Measurements from ENCODE around the gene TMEM258. TPM values are rescaled to one million over a fixed set of nuclear protein-coding genes. Genes with fewer than 3 reads are reported as not detected.

Gene TMEM258
- polyA plus RNA-seq, 1 of the 3 experiments (the other 2 are of a cell fraction), result 454 TPM

- Histone ChIP-seq H3K4me2 (no peak overlapping the region), H3K27me3 (ENCODE audit: insufficient read depth) (no peaks in the 10 kb centered on the region), H3K4me3 (ENCODE audit: low read depth in 2 of 2, low read length in 1 of 2) (no peak overlapping the region), H3K4me1 (ENCODE audit: control insufficient read depth in 1 of 2, insufficient read depth in 2 of 2, low read depth in 1 of 2, low read length in 1 of 2) (no peaks in the 10 kb centered on the region), H3K9me3 (no peaks in the 10 kb centered on the region), H3K36me3 (replicated peaks in 1 of 2; ENCODE audit: control insufficient read depth in 1 of 2, insufficient read depth in 2 of 2, low read length in 1 of 2) (peaks cover 0 to 32% of the 10 kb centered on the region in 2 experiments), H3K9me2 (no peaks in the 10 kb centered on the region), H4K20me1 (ENCODE audit: insufficient read depth) (no peaks in the 10 kb centered on the region), H3F3A (replicated peaks; ENCODE audit: insufficient read depth) (no peaks in the 10 kb centered on the region), H3K79me2 (ENCODE audit: insufficient read depth) (no peaks in the 10 kb centered on the region), H3K27ac (ENCODE audit: low read depth in 2 of 2, low read length in 1 of 2) (no peak overlapping the region), H2AFZ (ENCODE audit: low read depth) (no peak overlapping the region), H3K9ac (no peak overlapping the region)
- ChIA-PET CTCF (interaction anchor here (1.3 to 2.5 kb wide), 3 partner anchors 8 to 48 kb away, joined by 3 to 14 read pairs (median 11); no protein-coding TSS in a partner anchor), POLR2A (no interaction called here)
- 91% methylated on average over 6 of the region's 7 CpGs for WGBS (ENCODE audit: low lambda C conversion rate)
- DNase-seq, result no peak
- TF ChIP-seq RFX5 (IDR thresholded peaks at IDR 0.05; ENCODE audit: low read length), result no peak
- no peak for TF ChIP-seq SIN3A (IDR thresholded peaks at IDR 0.05; ENCODE audit: borderline replicate concordance, low read depth, low read length)
- TF ChIP-seq, protein P1, sequence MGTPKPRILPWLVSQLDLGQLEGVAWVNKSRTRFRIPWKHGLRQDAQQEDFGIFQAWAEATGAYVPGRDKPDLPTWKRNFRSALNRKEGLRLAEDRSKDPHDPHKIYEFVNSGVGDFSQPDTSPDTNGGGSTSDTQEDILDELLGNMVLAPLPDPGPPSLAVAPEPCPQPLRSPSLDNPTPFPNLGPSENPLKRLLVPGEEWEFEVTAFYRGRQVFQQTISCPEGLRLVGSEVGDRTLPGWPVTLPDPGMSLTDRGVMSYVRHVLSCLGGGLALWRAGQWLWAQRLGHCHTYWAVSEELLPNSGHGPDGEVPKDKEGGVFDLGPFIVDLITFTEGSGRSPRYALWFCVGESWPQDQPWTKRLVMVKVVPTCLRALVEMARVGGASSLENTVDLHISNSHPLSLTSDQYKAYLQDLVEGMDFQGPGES (IDR thresholded peaks at IDR 0.05; ENCODE audit: low read depth, low read length), result no peak
- no peak for TF ChIP-seq NRF1 (IDR thresholded peaks at IDR 0.05; ENCODE audit: low read depth, low read length)
- no peak for TF ChIP-seq RXRA (IDR thresholded peaks at IDR 0.05; ENCODE audit: borderline replicate concordance, low read depth)
- TF ChIP-seq TCF12 (IDR thresholded peaks at IDR 0.05), result no peak
- no peak for TF ChIP-seq JUND (IDR thresholded peaks at IDR 0.05)
- no peak for TF ChIP-seq POLR2AphosphoS5 (IDR thresholded peaks at IDR 0.05; ENCODE audit: low read depth, low read length)
- TF ChIP-seq EP300 (IDR thresholded peaks at IDR 0.05; ENCODE audit: borderline replicate concordance in 1 of 2, low read depth in 1 of 2, low read length in 1 of 2), result no peak
- TF ChIP-seq, protein P2, sequence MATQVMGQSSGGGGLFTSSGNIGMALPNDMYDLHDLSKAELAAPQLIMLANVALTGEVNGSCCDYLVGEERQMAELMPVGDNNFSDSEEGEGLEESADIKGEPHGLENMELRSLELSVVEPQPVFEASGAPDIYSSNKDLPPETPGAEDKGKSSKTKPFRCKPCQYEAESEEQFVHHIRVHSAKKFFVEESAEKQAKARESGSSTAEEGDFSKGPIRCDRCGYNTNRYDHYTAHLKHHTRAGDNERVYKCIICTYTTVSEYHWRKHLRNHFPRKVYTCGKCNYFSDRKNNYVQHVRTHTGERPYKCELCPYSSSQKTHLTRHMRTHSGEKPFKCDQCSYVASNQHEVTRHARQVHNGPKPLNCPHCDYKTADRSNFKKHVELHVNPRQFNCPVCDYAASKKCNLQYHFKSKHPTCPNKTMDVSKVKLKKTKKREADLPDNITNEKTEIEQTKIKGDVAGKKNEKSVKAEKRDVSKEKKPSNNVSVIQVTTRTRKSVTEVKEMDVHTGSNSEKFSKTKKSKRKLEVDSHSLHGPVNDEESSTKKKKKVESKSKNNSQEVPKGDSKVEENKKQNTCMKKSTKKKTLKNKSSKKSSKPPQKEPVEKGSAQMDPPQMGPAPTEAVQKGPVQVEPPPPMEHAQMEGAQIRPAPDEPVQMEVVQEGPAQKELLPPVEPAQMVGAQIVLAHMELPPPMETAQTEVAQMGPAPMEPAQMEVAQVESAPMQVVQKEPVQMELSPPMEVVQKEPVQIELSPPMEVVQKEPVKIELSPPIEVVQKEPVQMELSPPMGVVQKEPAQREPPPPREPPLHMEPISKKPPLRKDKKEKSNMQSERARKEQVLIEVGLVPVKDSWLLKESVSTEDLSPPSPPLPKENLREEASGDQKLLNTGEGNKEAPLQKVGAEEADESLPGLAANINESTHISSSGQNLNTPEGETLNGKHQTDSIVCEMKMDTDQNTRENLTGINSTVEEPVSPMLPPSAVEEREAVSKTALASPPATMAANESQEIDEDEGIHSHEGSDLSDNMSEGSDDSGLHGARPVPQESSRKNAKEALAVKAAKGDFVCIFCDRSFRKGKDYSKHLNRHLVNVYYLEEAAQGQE (IDR thresholded peaks at IDR 0.05; ENCODE audit: low read depth, low read length), result no peak
- no peak for TF ChIP-seq RCOR1 (IDR thresholded peaks at IDR 0.05; ENCODE audit: low read length)
- no peak for TF ChIP-seq MAX (IDR thresholded peaks at IDR 0.05; ENCODE audit: low read depth)
- no peak for TF ChIP-seq ZBTB33 (IDR thresholded peaks at IDR 0.05; ENCODE audit: borderline replicate concordance, low read depth)
Measured at GRCh38 chr11:61739966-61740365, 52.4 kb downstream of the TMEM258 start.

All from SK-N-SH (cell line).